Stomach smooth muscle (tissue), 2 donors: ENCODE measurements around the gene HSD17B2.

Experiments
- H3K27ac ChIP-seq: one replicate; pipeline ENCODE4 v1.7.0; 2013; ENCODE audit warnings: mild to moderate bottlenecking, low read length, inconsistent platforms
- H3K27me3 ChIP-seq, 2 donors: one replicate each; pipeline ENCODE4 v1.7.0; 2013; ENCODE audit warnings: low read length in 2 of 2; ENCODE audit not compliant: insufficient read depth in 2 of 2, control insufficient read depth in 1 of 2
- H3K36me3 ChIP-seq, 2 donors: one replicate each; pipeline ENCODE4 v1.7.0; 2013; ENCODE audit warnings: low read length in 2 of 2; ENCODE audit not compliant: control insufficient read depth in 2 of 2, insufficient read depth in 2 of 2
- H3K4me1 ChIP-seq: one replicate; pipeline ENCODE4 v1.7.0; 2013; ENCODE audit warnings: low read length; ENCODE audit not compliant: control insufficient read depth, insufficient read depth
- H3K4me3 ChIP-seq, 2 donors: one replicate each; pipeline ENCODE4 v1.7.0; 2013; ENCODE audit warnings: low read length in 2 of 2
- H3K9ac ChIP-seq, 2 donors: one replicate each; pipeline ENCODE4 v1.7.0; 2013; ENCODE audit warnings: low read length in 2 of 2, mild to moderate bottlenecking in 1 of 2
- H3K9me3 ChIP-seq, 2 donors: one replicate each; pipeline ENCODE4 v1.7.0; 2013; ENCODE audit warnings: low read length in 2 of 2; ENCODE audit not compliant: control insufficient read depth in 2 of 2
- donor health status: healthy.
- donor health status: Pancreatic carcinoma.

The HSD17B2 gene

GRCh38 chr16:82078125-82078524 is 43.1 kb downstream of the HSD17B2 start:
- peaks cover 0 to 2% of the 10 kb centered on the region in 2 donors for H3K9me3 ChIP-seq
- H3K27ac ChIP-seq: no peak overlapping the region
- no peaks in the 10 kb centered on the region for H3K36me3 ChIP-seq
- H3K27me3 ChIP-seq: no peaks in the 10 kb centered on the region
- H3K9ac ChIP-seq: no peak overlapping the region
- H3K4me3 ChIP-seq: no peak overlapping the region
- no peaks in the 10 kb centered on the region for H3K4me1 ChIP-seq

GRCh38 chr16:82079892-82080291 is 44.8 kb downstream of the HSD17B2 start:
- H3K27ac ChIP-seq: no peak overlapping the region
- H3K9ac ChIP-seq: no peak overlapping the region
- no peaks in the 10 kb centered on the region for H3K27me3 ChIP-seq
- no peaks in the 10 kb centered on the region for H3K4me1 ChIP-seq
- no peak overlapping the region for H3K4me3 ChIP-seq
- H3K9me3 ChIP-seq: peaks cover 0 to 2% of the 10 kb centered on the region in 2 donors
- H3K36me3 ChIP-seq: no peaks in the 10 kb centered on the region

GRCh38 chr16:82081264-82081663 is 46.2 kb downstream of the HSD17B2 start:
- Histone ChIP-seq H3K27me3 (no peaks in the 10 kb centered on the region), H3K4me3 (no peak overlapping the region), H3K4me1 (no peaks in the 10 kb centered on the region), H3K9ac (no peak overlapping the region), H3K9me3 (peaks cover 0 to 2% of the 10 kb centered on the region in 2 donors), H3K36me3 (no peaks in the 10 kb centered on the region), H3K27ac (no peak overlapping the region)

- Histone ChIP-seq H3K4me3 (no peak overlapping the region), H3K27me3 (no peaks in the 10 kb centered on the region), H3K27ac (no peak overlapping the region), H3K36me3 (no peaks in the 10 kb centered on the region), H3K9ac (no peak overlapping the region), H3K9me3 (peaks cover 0 to 2% of the 10 kb centered on the region in 2 donors), H3K4me1 (no peaks in the 10 kb centered on the region)
These were observed 47.0 kb downstream of the HSD17B2 start for GRCh38 chr16:82082097-82082496.

- Histone ChIP-seq H3K9ac (no peak overlapping the region), H3K36me3 (no peaks in the 10 kb centered on the region), H3K27me3 (no peaks in the 10 kb centered on the region), H3K9me3 (peaks cover 0 to 2% of the 10 kb centered on the region in 2 donors), H3K4me3 (no peak overlapping the region), H3K4me1 (no peaks in the 10 kb centered on the region), H3K27ac (no peak overlapping the region)
These were observed 47.6 kb downstream of the HSD17B2 start for GRCh38 chr16:82082543-82083244.

- no peaks in the 10 kb centered on the region for H3K4me1 ChIP-seq
- H3K4me3 ChIP-seq: no peak overlapping the region
- H3K9me3 ChIP-seq: peaks cover 0 to 2% of the 10 kb centered on the region in 2 donors
- H3K36me3 ChIP-seq: no peaks in the 10 kb centered on the region
- H3K9ac ChIP-seq: no peak overlapping the region
- no peak overlapping the region for H3K27ac ChIP-seq
- no peaks in the 10 kb centered on the region for H3K27me3 ChIP-seq
These were observed 48.8 kb downstream of the HSD17B2 start for GRCh38 chr16:82083710-82084353.

GRCh38 chr16:82085011-82085779 is 50.1 kb downstream of the HSD17B2 start:
- Histone ChIP-seq H3K4me1 (no peaks in the 10 kb centered on the region), H3K9me3 (no peaks in the 10 kb centered on the region), H3K4me3 (no peak overlapping the region), H3K27ac (no peak overlapping the region), H3K27me3 (no peaks in the 10 kb centered on the region), H3K9ac (no peak overlapping the region), H3K36me3 (no peaks in the 10 kb centered on the region)

- H3K36me3 ChIP-seq: no peaks in the 10 kb centered on the region
- H3K27ac ChIP-seq: no peak overlapping the region
- H3K9ac ChIP-seq: no peak overlapping the region
- H3K4me1 ChIP-seq: no peaks in the 10 kb centered on the region
- H3K9me3 ChIP-seq: no peaks in the 10 kb centered on the region
- no peak overlapping the region for H3K4me3 ChIP-seq
- H3K27me3 ChIP-seq: no peaks in the 10 kb centered on the region
These were observed 53.4 kb downstream of the HSD17B2 start for GRCh38 chr16:82088483-82088882.

- H3K27me3 ChIP-seq: no peaks in the 10 kb centered on the region
- no peaks in the 10 kb centered on the region for H3K36me3 ChIP-seq
- no peak overlapping the region for H3K27ac ChIP-seq
These were observed 56.2 kb downstream of the HSD17B2 start for GRCh38 chr16:82091241-82091640.

GRCh38 chr16:82092711-82093110 is 57.7 kb downstream of the HSD17B2 start:
- Histone ChIP-seq H3K36me3 (no peaks in the 10 kb centered on the region), H3K27ac (no peak overlapping the region), H3K4me3 (no peak overlapping the region)

More at GRCh38 chr16:82091241-82091640, 56.2 kb downstream of the HSD17B2 start:
- no peak overlapping the region for H3K4me3 ChIP-seq
- H3K9ac ChIP-seq: no peak overlapping the region
- no peaks in the 10 kb centered on the region for H3K9me3 ChIP-seq
- H3K4me1 ChIP-seq: no peaks in the 10 kb centered on the region

More at GRCh38 chr16:82092711-82093110, 57.7 kb downstream of the HSD17B2 start:
- H3K9me3 ChIP-seq: no peaks in the 10 kb centered on the region
- H3K27me3 ChIP-seq: no peaks in the 10 kb centered on the region
- H3K4me1 ChIP-seq: no peaks in the 10 kb centered on the region
- H3K9ac ChIP-seq: no peak overlapping the region
